Mucosa of rectum (tissue), 2 donors: ENCODE measurements around the gene DENND4B.

Experiments
- H3K27ac ChIP-seq, 2 donors: one replicate each; pipeline ENCODE4 v1.7.0; 2013; ENCODE audit warnings: inconsistent platforms in 2 of 2, low read depth in 2 of 2, low read length in 2 of 2
- H3K27me3 ChIP-seq, 2 donors: one replicate each; pipeline ENCODE4 v1.7.0; 2013; ENCODE audit warnings: low read length in 2 of 2; ENCODE audit not compliant: control insufficient read depth in 2 of 2, insufficient read depth in 2 of 2
- H3K36me3 ChIP-seq, 2 donors: one replicate each; pipeline ENCODE4 v1.7.0; 2013; ENCODE audit warnings: low read length in 2 of 2; ENCODE audit not compliant: control insufficient read depth in 2 of 2, insufficient read depth in 2 of 2
- H3K4me1 ChIP-seq, 2 donors: one replicate each; pipeline ENCODE4 v1.7.0; 2013; ENCODE audit warnings: low read length in 2 of 2, mild to moderate bottlenecking in 1 of 2; ENCODE audit not compliant: control insufficient read depth in 2 of 2, insufficient read depth in 2 of 2
- H3K4me3 ChIP-seq, 2 donors: one replicate each; pipeline ENCODE4 v1.7.0; 2013; ENCODE audit warnings: low read length in 2 of 2
- H3K9ac ChIP-seq, 2 donors: one replicate each; pipeline ENCODE4 v1.7.0; 2013; ENCODE audit warnings: low read length in 2 of 2, low read depth in 1 of 2, mild to moderate bottlenecking in 1 of 2
- H3K9me3 ChIP-seq, 2 donors: one replicate each; pipeline ENCODE4 v1.7.0; 2013; ENCODE audit warnings: low read length in 2 of 2; ENCODE audit not compliant: control insufficient read depth in 2 of 2
- donor health status: healthy.
- donor health status: Normal muscosa, but diverticular disease.

DENND4B gene

DNA sequence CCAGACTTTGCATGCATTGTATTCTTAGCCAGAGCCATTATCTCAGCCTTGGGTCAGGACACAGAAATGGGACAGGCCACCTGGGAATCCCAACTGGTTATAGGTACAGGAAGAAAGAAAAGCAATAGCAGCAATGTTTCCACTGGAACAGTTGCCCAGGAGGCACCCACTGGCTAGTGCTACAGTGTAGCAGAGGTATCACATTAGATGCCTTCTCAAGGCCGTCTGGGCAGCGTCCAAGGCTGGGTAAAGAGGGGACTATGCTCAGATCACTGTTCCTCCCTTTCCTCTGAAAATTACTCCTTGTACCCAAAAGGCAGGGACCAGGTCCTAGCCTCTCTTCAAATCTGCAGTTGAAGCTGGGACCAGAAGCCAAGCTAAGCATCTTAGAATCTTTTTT is 23.8 kb upstream of the DENND4B start:
- H3K9me3 ChIP-seq: no peaks in the 10 kb centered on the region
- H3K27ac ChIP-seq: no peak overlapping the region

DNA sequence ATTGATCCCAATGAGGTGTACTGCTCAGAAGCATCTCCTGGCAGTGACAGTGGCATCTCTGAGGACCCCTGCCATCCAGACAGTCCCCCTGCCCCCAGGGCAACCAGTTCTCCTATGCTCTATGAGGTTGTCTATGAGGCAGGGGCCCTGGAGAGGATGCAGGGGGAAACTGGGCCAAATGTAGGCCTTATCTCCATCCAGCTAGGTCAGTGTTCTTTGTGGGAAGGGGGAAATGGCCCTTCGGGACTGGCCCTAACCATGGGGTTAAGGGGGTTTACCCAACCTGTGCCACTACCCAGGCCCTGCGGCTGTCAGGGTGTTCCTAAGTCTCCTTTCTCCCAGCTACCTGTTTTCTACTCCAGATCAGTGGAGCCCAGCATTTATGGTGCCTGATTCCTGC is 22.5 kb upstream of the DENND4B start:
- Histone ChIP-seq H3K4me3 (peak overlapping the region in 1 of 2 donors; percentile 94), H3K36me3 (peaks cover 12 to 13% of the 10 kb centered on the region in 2 donors), H3K9ac (peak overlapping the region in 1 of 2 donors; percentile 87), H3K4me1 (peaks cover 8 to 28% of the 10 kb centered on the region in 2 donors), H3K9me3 (no peaks in the 10 kb centered on the region), H3K27ac (no peak overlapping the region), H3K27me3 (no peaks in the 10 kb centered on the region)

More for the DNA sequence above, 23.8 kb upstream of the DENND4B start:
- H3K9ac ChIP-seq: no peak overlapping the region
- H3K27me3 ChIP-seq: no peaks in the 10 kb centered on the region
- peaks cover 22 to 23% of the 10 kb centered on the region in 2 donors for H3K36me3 ChIP-seq
- peaks cover 4 to 23% of the 10 kb centered on the region in 2 donors for H3K4me1 ChIP-seq
- H3K4me3 ChIP-seq: no peak overlapping the region

DNA sequence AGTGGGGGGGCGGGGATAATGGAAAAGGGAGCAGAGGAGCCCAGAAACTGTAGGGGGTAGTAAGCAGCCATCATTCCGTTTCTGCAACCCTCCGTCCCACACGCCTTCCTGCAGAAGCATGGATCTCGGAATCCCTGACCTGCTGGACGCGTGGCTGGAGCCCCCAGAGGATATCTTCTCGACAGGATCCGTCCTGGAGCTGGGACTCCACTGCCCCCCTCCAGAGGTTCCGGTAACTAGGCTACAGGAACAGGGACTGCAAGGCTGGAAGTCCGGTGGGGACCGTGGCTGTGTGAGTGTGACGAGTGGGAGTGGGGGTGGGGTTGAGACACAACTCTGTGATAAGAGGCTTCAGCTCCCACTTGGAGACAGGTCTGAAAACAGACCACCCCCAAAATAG is 21.9 kb upstream of the DENND4B start:
- Histone ChIP-seq H3K27me3 (no peaks in the 10 kb centered on the region), H3K9ac (peak overlapping the region; percentile 87 to 91), H3K4me3 (peak overlapping the region; percentile 81 to 94), H3K4me1 (peaks cover 9 to 30% of the 10 kb centered on the region in 2 donors), H3K36me3 (peaks cover 7 to 8% of the 10 kb centered on the region in 2 donors), H3K9me3 (no peaks in the 10 kb centered on the region), H3K27ac (peak overlapping the region; percentile 92 to 94)

GRCh38 chr1:153968000-153968363 is 21.5 kb upstream of the DENND4B start:
- Histone ChIP-seq H3K4me1 (peaks cover 10 to 33% of the 10 kb centered on the region in 2 donors), H3K9me3 (no peaks in the 10 kb centered on the region), H3K27ac (peak overlapping the region; percentile 92 to 94), H3K27me3 (no peaks in the 10 kb centered on the region), H3K36me3 (peaks cover 2 to 5% of the 10 kb centered on the region in 2 donors), H3K4me3 (peak overlapping the region; percentile 81 to 94), H3K9ac (peak overlapping the region; percentile 87 to 91)

DNA sequence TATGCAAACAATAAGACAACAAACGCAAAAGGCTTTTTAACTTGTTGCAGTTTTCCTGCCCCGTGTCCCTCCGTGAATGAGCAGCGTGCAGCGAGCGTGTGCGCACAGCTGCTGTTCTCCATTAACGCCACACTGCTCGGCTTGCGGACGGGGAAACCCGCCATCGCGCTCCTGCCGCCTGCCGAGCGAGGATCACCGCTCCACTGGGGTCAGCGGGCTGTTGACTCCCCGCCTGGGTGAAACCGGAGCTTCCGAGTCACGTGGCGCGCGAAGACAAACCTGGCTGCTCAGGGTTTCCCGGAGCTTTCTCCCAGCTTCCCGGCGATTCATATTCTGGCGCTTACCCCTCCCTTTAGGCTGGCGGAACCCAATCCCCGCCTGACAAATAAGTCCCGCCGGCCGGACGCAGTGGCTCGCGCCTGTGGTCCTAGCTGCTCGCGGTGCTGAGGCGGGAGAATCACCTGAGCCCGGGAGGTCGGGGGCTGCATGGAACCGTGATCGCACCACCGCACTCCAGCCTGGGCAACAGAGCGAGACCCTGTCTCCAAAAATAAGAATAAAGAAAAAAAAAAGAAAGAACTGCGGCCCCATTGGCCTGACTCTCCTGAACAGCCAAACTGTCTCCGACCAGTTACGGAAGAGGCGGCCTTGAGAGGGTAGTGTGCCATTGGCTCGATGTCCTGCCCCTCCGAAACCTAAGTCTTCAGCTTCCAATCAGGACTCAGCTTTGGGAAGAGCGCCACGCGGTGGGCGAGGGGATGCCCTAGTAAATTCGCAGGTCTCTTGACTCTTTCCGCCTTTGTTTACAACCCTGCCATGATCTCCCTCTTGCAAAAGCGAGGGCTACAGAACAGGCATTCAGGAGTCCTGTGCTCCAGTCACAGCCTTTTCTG is 20.8 kb upstream of the DENND4B start, which contains the start of gene CREB3L4:
Gene CREB3L4, plus strand, starts transcription at position 796 of the 893 bp plus-strand sequence. CDS start 624 bp downstream, outside the sequence.
- H3K36me3 ChIP-seq: no peaks in the 10 kb centered on the region
- H3K27ac ChIP-seq: peak within 1 kb of the TSS; percentile 92 to 94
- H3K9ac ChIP-seq: peak within 1 kb of the TSS; percentile 87 to 91
- peak within 1 kb of the TSS; percentile 81 to 94 for H3K4me3 ChIP-seq
- H3K27me3 ChIP-seq: no peaks in the 10 kb centered on the region
- H3K9me3 ChIP-seq: no peaks in the 10 kb centered on the region
- H3K4me1 ChIP-seq: peaks cover 17 to 39% of the 10 kb centered on the region in 2 donors

DNA sequence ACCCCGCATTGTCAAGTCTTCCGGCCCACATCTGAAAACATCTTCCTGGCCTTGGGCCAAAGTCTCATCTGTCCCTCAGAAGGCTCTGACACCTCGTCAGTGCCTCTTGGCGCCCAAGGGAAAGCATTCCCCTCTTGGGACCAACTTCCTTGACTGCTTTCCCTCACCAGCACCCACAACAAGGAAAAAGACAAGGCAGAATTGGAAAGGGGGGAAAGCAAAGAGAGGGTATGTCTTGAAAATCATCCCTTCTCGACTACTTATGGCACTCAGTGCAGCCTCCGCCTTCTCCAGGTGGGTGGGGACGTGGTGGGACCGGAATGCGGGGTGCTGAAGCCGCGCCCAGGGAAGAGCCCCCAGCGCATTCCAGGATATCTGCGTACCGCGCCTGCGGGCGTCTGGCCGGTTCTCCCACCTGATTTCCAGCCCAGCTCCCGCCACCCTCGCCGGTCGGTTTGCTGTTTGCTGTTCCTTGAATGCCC is 17.4 kb upstream of the DENND4B start:
- Histone ChIP-seq H3K9me3 (no peaks in the 10 kb centered on the region), H3K27ac (peak overlapping the region; percentile 89 to 95), H3K4me3 (peak overlapping the region; percentile 81 to 96), H3K9ac (peak overlapping the region; percentile 93 to 97), H3K27me3 (no peaks in the 10 kb centered on the region), H3K4me1 (peaks cover 31 to 45% of the 10 kb centered on the region in 2 donors), H3K36me3 (peaks cover 6 to 10% of the 10 kb centered on the region in 2 donors)

DNA sequence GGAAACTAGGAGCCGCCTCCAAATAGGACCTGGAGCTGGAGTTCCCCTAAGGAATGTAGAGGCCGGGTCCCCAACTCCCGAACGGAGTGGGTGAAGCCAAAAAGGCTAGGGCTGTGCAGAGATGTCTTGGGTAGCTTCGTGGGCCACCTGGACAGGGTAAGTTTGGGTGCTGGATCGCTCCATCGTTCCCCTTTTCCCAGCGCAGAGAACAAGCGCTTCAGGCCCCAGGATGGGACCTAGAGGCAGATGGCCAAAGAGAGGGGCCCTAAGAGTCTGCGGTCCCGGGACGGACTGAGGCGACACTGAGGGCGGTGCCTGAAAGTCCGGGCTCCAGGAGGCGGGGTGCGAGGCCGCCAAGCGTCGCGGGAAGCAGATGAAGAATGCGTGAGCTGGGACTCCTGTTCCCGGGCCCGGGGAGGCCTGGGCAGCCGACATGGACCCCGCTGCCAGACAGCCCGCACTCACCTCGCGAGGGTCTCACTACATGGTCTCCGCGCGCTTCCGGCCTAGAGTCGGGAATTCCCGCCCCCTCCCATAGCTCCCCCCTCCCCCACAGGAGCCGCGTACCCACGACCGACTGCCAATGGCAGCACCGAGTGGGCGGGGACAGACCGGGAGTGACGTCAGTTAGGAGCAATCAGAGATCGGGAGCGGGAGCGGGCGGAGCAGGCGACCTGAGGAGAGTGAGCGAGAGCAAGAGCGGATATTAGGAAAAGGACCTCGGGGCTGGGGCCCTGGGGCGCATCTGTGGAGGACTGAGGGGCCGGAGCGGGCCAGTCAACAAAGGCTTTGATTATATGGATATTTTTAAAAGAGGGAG is 16.7 kb upstream of the DENND4B start, which contains the start of gene SLC39A1:
Gene SLC39A1, minus strand, starts transcription at position 508 of the 820 bp plus-strand sequence. CDS start 822 bp downstream, outside the sequence.
- Histone ChIP-seq H3K36me3 (peaks cover 6 to 10% of the 10 kb centered on the region in 2 donors), H3K27ac (peak within 1 kb of the TSS; percentile 89 to 95), H3K4me3 (peak within 1 kb of the TSS; percentile 81 to 96), H3K27me3 (no peaks in the 10 kb centered on the region), H3K9me3 (no peaks in the 10 kb centered on the region), H3K4me1 (peaks cover 34 to 42% of the 10 kb centered on the region in 2 donors), H3K9ac (peak within 1 kb of the TSS; percentile 93 to 98)

DNA sequence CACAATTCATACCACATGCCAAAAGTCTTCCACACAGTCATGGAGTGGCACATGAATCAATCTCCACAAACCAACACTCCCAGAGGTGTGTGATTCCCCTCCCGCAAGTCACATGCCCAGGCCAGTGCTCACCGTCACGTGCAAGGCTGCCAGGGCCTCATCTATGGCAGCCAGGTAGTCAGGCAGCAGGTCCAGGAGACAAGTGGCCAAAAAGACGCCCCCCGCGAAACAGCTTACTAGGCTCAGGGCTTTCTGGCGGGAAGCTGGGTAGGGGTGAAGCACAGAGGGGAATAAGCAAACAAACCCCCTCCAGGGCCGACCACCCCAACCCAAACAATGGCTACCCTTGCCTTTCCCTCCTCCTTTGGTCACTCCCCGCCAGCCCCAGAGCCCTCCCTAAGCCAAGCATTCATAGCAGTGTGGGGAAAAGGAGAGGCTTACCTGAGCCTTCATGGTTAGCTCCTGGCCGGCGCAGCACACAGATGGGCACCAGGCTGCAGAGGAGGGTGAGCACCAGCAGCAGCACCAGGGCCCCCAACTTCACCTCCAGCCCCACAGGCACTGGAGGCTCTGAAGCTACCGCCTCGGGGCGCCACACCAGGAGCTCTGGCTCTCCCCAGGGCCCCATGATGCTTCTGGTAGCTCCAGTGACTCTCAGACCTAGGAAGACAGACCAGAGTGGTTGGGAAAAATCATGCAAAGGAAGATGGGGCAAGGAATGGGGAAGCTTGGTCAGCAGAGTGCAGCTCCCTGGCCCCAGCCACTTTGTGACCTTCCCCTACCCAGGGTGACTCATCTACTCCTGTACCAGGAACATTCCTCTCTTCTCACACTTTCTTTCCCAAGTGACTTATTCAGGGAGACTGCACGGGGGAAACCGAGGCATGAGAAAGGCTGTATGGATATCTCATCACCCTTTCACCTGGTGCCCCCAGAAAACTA is 15.8 kb upstream of the DENND4B start:
- Histone ChIP-seq H3K4me3 (peak overlapping the region; percentile 81 to 96), H3K9ac (peak overlapping the region; percentile 93 to 98), H3K9me3 (no peaks in the 10 kb centered on the region), H3K27ac (peak overlapping the region; percentile 89 to 95), H3K27me3 (no peaks in the 10 kb centered on the region), H3K4me1 (peaks cover 37 to 40% of the 10 kb centered on the region in 2 donors), H3K36me3 (peaks cover 6 to 10% of the 10 kb centered on the region in 2 donors)

GRCh38 chr1:153961421-153961820 is 14.9 kb upstream of the DENND4B start:
- peaks cover 40 to 46% of the 10 kb centered on the region in 2 donors for H3K4me1 ChIP-seq
- no peak overlapping the region for H3K9ac ChIP-seq
- H3K4me3 ChIP-seq: no peak overlapping the region
- peaks cover 6 to 10% of the 10 kb centered on the region in 2 donors for H3K36me3 ChIP-seq
- H3K27me3 ChIP-seq: no peaks in the 10 kb centered on the region
- H3K27ac ChIP-seq: no peak overlapping the region
- no peaks in the 10 kb centered on the region for H3K9me3 ChIP-seq
